NCI-H187 treated with DMSO at 0.1 percent for 48 hours (cell line): ENCODE measurements around the gene NDRG3.

ENCODE experiments used
- DNase-seq: peaks from one replicate; lab custom pipeline; 2025; lab: John Stamatoyannopoulos, UW

NDRG3 gene

DNA sequence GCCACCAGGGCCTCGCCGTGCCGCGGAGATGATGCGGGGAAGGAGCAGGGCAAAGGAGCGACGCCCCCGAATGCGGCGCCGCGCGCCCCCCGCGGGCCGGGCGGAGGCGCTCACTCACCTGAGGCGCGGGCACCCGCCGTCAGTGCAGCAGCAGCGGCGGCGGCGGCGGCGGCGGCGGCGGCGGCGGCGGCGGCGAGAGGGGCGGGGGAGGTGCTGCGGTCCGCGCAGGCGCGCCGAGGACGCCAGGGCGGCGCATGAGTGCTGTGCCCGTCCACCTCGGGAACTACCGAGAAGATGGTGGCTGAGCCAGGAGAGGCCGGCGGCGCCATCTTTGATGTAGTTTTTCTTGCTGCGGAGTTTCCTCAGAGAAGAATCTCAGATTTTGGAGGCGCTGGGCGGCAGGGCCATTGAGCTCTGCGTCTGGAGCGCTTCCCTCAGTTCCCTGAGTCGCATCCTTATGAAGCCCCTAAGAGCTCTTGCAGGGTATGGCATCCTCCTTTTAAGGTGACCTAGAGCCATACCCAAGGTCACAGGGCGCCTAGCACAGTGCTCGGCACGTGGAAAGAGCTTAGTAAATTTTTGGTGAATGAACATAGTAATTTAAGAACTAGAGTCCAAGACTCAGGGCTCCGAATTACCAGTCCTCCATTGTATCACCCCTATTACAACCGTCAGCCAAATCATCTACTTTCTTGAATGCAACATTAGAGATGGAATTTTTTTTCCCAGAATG, at the start of gene NDRG3:
Gene NDRG3, minus strand, starts transcription at position 164 of the 733 bp plus-strand sequence. CDS start 24,355 bp downstream, outside the sequence.
- DNase-seq, result peak; percentile 59

DNA sequence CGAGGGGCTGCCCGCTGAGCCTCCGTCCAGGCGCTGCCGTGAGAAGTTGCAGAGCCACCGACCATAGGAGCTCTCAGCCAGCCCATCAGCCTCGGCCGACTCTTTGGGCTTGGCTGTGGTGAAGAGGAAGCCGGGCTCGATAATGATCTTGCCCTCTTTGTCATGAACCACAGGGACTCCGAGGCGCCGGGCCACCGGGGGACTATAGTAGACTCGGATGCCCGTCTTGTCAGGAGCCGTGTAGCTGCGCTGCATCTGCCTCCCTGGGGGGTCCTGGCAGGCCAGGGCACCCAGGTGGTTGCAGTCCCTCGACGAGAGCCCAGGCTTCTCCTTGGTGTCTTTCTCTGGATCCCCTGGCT, 48.2 kb upstream of the NDRG3 start:
- no peak for DNase-seq

DNA sequence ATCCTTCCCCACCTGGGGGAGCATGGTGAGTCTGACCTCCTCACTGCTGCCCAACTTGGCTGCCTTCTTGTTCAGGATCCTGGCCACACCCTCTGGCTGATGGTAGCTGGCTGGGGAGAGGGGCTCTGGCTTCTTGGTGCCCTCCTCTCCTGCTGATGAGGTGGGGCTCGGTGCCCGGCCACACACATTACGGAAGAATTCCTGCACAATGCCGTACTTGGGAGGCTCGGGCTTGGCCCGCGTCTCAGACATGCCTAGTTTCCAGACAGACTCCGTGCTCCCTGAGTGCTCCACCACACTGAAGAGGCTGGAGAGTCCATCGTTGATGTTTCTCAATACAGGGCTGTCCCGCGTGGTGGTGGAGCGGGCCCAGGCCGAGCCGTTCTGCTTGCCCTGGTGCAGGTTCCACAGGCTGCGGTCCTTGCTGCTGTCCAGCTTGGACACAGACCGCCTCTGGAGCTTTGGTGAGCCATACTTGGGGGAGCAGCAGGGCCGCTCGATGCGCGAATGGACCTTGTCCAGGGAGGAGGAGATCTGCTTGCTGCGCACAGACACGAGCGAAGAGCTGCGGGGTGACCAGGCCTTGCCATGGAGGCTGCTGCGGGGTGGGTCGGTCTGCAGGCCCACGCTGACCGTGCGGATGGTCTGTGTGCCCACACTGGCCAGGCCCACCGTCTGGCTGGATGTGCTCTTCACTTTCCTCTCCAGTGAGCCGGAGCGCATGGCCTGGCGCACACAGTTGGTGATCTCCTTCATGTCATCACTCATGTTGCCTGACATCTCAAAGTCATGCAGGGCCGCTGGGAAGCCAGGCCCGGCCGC, 47.6 kb upstream of the NDRG3 start:
- DNase-seq, result no peak

DNA sequence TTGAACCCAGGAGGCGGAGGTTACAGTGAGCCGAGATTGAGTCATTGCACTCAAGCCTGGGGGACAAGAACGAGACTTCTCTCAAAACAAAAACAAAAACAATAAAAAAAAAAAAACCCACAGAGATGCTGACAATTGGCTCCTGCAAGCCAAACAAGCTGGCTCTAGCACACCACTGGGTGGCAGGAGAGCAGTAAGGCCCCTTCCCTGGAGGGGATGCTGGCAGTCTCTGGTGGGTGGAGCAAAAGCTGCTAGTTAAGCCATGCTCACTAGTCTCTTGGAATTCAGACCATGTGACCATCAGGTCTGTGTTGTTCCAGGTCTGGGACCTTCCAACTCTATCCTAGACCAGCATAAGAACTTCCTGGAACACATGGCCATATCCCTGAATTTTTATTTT, 46.5 kb upstream of the NDRG3 start:
- DNase-seq, result no peak

DNA sequence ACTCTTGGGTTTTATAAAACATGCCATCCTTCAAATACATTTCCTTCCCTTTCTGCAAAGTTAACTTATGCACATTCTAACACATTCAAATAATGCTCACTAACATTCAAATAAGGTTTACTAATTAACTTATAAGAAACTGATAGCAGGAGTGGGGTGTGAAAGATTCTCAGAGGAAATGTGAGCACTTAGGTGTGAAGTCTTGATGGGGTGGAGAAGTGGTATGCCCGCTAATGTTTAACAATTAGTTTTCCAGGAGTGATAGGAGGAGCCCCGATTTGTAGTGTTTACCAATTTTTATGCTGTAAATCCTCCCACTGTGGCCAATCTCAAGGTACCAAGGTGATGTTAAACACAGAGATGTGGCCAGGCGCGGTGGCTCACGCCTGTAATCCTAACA, 46.0 kb upstream of the NDRG3 start:
- DNase-seq, result no peak

DNA sequence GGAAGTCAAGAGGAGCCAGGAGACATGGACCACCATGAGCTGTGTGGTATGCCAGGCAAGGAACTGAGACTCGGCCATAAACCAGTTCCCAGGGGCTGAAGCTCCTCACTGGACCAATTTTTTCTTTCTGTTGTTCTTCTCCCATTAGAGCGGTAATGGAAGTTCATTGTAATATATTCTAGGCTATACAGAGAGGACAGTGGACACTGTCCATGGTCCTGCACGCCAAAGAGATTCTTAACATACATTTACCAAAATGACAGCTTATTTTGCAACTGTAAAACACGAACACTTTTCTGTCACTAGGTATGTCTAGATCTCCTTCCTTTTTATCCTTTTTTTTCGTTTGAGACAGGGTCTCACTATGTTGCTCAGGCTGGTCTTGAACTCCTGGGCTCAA, 40.8 kb upstream of the NDRG3 start:
- no peak for DNase-seq

DNA sequence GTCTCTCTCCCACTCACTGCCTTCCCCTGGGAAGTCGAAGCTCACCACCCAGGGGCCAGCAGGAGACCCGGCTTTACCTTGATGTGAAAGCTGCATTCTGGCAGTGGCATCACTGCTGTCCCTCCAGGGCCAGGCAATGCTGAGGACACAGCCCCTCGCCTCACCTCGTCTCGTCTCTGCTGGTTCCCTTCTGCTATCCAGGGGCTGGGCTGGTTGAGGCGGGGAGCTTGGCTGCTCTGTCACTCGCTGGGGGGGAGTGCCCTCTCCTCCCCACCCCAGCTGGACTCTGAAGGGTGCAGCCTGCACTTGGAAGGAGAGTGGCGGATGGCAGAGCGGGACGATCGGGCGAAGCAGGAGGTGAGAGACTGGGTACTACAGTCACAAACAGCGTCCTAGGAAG, 40.4 kb upstream of the NDRG3 start:
- no peak for DNase-seq

DNA sequence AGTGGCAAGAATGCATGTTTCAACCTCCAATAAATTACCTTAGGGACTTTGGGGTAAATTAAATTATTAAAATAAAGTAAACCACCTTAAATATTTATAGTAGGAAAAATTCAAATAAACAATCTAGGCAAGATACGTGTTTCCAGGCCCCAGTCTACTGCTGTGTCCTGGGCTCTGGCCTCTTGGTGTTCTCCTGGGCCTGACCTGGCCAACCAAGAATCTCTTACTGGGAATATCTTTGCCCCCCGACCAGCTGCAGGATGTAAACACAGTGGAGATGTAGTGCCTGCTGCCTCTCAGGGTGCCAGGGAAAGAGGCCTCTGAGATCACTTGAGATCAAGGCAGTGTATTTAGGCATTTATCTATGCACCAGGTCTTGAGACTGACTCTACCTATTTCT, 39.4 kb upstream of the NDRG3 start:
- no peak for DNase-seq

DNA sequence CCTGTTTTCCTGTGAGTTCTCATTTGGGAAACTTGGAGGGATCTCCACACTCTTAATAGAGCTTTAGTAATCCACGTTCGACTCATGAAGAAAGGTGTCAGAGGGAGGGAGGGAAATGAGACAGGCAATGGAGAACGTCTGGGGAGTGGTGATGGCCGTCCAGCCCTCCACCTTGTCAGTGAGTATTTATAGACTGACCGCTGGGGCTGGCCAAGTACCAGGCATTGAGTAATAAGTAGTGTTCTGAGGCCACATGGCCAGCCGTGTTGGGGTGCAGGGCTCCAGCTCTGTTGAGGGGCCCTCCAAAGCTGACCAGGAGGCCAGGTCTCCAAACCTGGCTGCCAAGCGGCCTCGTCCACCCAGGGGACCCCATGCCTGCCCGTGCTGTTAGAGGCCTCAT, 39.0 kb upstream of the NDRG3 start:
- DNase-seq, result no peak

DNA sequence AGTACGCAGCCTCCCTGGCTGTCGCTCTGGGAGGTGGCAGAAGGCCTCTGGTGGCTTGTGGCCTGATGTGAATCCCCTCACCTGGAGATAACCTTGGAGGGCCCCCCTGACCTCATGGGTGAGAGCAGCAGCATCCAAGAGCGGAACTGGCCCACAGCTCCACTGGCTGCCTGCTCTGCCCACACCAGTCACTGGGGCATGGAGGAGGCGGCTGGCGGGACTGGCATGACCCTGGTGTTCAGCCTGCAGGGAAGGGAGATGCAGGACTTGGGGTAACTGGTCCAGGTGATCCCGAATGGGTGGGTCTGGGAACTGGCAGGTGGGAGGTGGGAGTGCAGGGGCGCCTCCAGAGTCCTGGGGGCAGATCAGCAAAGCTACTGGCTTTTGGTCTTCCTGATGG, 38.2 kb upstream of the NDRG3 start:
- no peak for DNase-seq

DNA sequence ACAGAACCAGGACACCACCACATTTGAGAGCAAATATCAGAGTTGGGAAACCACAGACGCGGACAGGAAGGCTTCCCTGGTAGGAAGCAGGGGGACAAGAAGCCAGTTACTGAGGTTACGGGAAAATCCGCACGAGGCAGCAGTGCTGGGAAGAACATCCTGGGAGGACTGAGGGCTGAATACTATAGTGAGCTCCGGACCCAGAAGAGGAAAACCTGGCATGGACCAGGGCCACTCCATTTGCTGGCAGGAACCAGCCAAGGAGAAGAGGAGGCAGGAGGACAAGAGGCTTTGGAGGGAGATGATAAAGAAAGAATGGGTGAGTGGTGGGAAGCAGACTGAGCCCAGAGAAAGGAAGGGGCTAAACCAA, 33.8 kb upstream of the NDRG3 start:
- DNase-seq, result no peak

DNA sequence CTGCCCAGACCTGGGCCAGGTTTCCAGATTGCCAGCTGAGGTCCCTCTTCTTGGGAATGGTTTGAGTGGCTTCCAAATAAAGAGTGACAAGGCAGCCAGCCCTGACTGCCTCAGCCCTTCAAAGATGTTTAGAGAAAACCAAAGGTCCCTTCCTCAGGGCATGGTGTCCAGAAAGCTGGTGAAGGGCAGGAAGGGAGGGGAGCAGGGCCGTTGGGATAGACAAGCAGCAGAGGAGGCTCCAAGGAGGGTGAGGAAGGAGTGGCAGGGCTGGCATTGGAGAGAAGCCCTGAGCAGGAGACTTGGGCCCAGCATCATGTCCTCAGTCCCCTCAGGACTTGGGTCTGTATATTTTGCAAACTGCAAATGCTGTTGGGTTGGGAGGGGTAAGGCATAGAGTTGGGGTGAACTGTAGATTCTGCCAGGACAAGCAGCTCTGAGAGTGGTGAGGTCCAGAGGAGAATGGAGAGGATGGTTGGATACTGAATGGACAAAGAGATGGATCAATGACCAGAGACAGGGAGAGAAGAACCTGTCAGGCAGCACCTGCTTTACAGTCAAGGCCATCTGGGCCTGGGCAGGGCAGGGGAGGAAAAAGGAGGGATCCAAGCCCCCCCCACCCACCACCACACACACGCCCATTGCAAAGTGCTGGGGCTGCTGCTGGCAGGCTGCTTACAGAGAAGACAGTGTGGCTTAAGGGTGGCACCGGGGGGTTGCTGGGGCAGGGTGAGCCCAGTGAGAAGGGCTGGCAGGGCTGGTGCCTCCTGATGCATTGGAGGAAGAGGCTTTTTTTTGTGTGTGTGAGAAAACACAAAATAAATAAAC, 33.2 kb upstream of the NDRG3 start:
- DNase-seq, result no peak

DNA sequence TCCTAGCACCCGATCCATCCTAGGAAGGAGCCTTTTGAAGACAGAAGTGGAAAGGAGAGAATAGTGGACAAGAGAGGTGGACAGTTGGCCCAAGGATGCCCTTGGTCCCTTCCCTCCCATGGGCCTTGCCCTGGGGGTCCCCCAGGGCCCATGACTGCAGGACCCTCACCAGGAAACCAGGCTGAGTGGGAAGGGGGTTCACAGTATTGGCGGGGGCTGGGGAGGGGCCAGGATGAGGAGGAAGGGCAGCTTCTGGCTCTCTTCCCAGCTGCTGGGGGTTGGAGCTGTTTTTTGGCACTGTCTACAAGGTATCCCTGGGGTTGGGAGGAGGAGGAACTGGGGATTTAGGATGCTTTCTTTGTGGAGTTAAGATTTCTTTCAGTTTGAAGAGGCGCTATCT, 31.7 kb upstream of the NDRG3 start:
- no peak for DNase-seq

DNA sequence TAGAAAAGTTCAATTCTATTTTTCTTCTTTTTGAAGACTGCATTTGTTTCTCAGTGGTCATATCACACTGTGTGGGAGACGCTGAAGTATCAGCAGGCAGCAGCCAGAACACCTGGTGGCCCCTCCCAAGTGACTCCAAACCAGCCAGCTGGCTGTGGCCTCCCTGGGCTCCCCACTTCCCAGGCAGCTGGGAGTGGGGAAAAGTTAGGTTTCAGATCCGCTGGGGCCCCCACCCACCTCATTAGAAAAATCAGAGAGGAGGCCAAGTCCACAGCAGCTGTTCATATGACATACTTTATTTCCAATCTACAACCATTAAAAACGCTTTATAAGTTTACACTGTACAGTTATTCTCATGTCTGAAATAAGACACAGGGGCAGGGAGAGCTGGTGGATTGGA, 31.3 kb upstream of the NDRG3 start:
- no peak for DNase-seq

DNA sequence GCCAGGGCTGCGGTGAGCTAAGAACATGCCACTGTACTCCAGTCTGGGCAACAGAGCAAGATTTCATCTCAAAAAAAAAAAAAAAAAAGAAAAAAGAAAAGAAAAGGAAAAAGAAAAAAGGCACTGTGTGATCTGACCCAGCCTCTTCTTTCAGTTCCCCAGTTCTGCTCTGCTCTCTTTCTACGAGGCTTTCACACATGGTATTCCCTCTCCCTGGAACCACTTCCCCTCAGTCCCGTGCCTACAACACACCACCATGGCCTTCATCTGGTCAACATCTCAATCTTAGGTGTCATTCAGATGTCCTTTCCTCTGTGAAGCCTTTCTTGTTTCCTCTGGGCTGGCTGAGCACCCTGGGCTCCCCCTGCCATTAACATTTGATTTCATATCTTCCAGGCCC, 29.9 kb upstream of the NDRG3 start:
- no peak for DNase-seq

DNA sequence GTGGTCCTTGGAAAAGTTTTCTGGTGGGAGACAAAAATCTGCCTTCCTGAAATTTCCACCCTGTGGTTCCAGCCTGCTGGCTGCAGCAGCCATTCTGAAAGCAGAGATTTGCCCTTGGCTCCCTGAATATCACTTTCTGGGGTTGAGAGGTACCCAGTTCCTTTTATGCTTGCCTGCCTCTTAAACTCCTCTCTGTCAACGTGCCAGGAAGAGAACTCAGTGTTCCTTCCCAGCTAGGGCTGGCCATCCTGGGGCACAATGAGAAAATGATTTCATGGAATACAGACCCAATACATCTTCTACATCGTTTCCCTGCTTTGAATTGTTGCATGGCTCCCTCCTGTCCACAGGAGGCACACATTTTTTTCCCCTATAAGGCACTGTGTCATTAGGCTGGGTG, 29.3 kb upstream of the NDRG3 start:
- DNase-seq, result no peak

DNA sequence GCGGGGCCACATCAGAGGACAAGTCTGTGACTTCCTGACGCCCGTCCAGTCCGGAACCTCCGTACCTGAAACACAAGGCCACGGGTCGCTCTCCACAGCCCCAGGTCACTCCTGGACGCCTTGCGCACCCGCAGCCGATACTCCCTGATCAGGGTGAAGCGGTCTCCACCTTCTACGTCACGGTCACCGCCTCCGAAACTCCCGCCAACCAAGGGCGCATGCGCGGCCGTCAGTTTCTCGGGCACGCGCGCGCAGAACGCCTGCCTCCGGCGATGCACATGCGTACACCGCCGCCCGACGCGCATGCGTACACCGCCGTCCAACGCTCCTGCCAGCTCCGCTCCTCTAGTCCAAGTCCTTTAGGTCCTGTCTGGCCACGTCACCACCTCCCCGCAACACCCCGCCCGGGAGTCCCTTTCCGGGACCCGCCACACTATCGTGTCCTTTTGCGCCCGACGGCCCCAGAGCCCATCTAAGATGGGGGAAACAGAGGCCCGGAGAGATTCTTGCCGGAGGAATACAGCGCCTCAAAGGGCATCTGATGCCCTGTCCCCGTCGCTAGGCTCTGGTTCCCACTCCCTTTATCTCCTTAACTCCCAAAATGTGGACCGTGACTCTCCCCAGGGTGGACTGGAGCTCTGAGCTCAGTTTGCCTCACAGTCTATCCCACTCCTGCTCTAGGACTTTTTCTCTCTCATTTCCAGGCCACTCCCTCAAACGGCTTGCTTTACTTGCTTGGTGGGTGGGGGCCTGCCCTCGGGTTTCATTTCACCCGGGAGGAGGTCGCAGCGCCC, 27.9 kb upstream of the NDRG3 start, which contains the start of gene DSN1:
Gene DSN1, minus strand, starts transcription at position 167 of the 794 bp plus-strand sequence. CDS start 2,305 bp downstream, outside the sequence.
- DNase-seq, result peak; percentile 75

DNA sequence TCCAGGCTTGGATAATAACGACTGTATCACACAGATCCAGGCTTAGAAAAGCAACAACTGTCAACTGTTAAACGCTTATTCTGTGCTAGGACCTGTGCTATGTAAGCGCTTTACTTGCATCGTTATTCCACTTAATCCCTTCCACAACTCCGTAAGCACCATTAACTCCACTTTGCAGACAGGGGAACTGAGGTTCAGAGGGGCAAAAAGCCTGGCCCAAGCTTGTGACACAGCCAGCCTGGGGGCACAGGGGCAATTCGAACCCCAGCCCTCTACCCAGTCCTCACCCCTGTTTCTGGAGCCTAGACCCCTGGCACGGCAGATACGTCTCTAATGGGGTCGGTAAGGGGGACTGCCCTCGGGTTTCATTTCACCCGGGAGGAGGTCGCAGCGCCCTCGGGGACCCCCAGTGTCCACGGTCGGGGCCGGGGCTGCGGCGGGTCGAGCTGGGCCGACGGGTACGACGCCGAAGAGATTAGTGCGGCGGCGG, 27.3 kb upstream of the NDRG3 start:
- no peak for DNase-seq

DNA sequence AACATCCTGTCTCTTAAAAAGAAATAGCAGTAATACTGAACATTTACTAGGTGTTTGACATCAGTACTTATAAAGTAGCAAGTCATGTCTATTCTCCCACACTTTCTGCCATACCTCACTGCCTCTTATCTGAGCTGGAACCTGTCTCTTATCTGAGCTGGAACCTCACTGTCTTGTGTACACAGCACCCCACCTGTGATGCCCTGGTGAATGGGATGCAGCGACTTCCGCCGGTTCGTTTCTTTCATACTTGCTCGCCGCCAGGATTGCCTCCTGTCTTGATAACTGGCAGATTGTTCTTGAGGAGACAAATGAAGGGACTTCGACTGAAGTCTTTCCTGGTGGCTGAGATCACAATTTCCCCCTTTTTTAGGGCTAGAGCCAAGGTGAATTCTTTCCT, 24.8 kb upstream of the NDRG3 start:
- DNase-seq, result no peak

DNA sequence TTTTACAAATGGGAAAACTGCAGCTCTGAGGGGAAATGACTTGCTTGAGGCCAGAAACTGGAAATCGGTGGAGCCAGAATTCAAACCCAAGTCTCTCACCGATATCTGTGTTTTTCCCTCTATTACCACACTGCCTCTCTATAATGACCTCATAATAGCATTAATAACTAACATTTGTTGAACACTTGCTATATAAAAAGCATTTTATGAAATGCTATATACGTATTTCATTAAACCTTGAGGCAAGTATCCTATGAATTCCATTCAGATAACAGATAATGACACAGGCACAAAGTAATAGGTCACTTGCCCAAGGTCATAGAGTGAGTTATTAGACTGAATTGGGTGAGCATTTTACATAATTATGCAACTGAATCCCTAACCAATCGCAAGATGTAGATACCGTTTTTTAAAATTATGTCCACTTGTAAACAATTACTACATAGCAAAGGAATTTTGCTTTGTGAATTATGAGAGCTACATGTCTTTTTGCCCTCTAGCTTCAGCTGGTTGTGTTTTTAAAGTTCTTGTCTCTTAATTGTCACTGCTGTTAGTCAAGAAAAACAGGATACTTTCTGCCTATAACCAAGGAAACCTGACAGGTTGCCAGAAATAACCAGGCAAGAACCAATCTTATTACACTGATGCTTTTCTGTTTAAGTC, 23.0 kb upstream of the NDRG3 start:
- DNase-seq, result no peak

DNA sequence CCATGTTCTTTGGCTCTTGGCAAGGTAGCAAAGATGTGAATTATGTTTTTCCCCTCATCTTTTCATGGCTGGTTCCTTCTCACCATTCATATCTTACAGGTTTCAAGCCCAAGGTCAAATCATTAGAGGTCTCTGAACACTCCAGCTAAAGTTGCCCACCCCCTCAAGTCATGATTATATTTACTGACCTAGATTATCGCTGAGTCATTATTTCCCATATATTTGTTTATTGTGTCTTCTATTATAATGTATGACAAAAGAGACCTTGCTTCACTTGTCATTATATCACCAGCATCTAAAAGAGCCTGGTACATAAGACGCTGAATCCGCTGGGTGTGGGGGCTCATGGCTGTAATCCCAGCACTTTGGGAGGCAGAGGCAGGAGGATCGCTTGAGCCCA, 15.2 kb upstream of the NDRG3 start:
- DNase-seq, result no peak
